Activated naive CD4-positive, alpha-beta T cell treated with anti-CD3 and anti-CD28 coated beads, Interleukin-2, amount 10 ng/mL, durations not matched to agents 7 days and 5 days (primary cell): Measurements from ENCODE around the gene EFNA3.
A peak's percentile ranks its signal among the peaks of the same experiment; 100 is the strongest.

Source experiments
- CTCF ChIA-PET: fragments of 350-600 bp; sonication (Branson Sonifier 250); formaldehyde crosslinking; loops from one replicate; lab custom pipeline; 2021; ENCODE audit warnings: antibody characterized with exemption; lab: Charles Lee
- DNase-seq: peaks from one replicate; pipeline ENCODE4 v3.0.0-alpha.2; 2020
- H3K27ac Mint-ChIP-seq: one replicate; pipeline ENCODE4 v1.8.0; 2021; ENCODE audit warnings: mild to moderate bottlenecking, moderate library complexity, mixed read lengths
- H3K27me3 Mint-ChIP-seq: one replicate; pipeline ENCODE4 v1.8.0; 2021; ENCODE audit warnings: mild to moderate bottlenecking, mixed read lengths
- H3K36me3 Mint-ChIP-seq: one replicate; pipeline ENCODE4 v1.8.0; 2021; ENCODE audit warnings: mixed read lengths
- H3K4me1 Mint-ChIP-seq: one replicate; pipeline ENCODE4 v1.8.0; 2021; ENCODE audit warnings: mixed read lengths
- H3K4me3 Mint-ChIP-seq: one replicate; pipeline ENCODE4 v1.8.0; 2021; ENCODE audit warnings: mild to moderate bottlenecking, moderate library complexity, mixed read lengths
- H3K9me3 Mint-ChIP-seq: one replicate; pipeline ENCODE4 v1.8.0; 2021; ENCODE audit warnings: mixed read lengths

EFNA3 gene

GRCh38 chr1:155040358-155041093 is 38.1 kb upstream of the EFNA3 start:
- H3K27ac Mint-ChIP-seq: no peak overlapping the region
- CTCF ChIA-PET: interaction anchor here (0.5 to 17.5 kb wide), 4 partner anchors 9 to 51 kb away, joined by 3 to 220 read pairs (median 3); partner anchors contain the start of genes ADAM15 and EFNA4
- H3K4me3 Mint-ChIP-seq: no peak overlapping the region
- DNase-seq: no peak
- H3K9me3 Mint-ChIP-seq: no peaks in the 10 kb centered on the region
- no peaks in the 10 kb centered on the region for H3K36me3 Mint-ChIP-seq
- peaks cover 59% of the 10 kb centered on the region for H3K27me3 Mint-ChIP-seq
- H3K4me1 Mint-ChIP-seq: peaks cover 19% of the 10 kb centered on the region

- Mint-ChIP-seq H3K27ac (no peak overlapping the region), H3K9me3 (no peaks in the 10 kb centered on the region), H3K4me3 (no peak overlapping the region), H3K27me3 (peaks cover 50% of the 10 kb centered on the region), H3K36me3 (no peaks in the 10 kb centered on the region), H3K4me1 (peaks cover 19% of the 10 kb centered on the region)
- no peak for DNase-seq
- CTCF ChIA-PET: interaction anchor here (1.3 to 17.5 kb wide), 9 partner anchors 15 to 562 kb away, joined by 3 to 220 read pairs (median 6); partner anchors contain the start of genes ADAM15, EFNA4, KRTCAP2 and PBXIP1
Measured at GRCh38 chr1:155042789-155043188, 35.8 kb upstream of the EFNA3 start.

DNA sequence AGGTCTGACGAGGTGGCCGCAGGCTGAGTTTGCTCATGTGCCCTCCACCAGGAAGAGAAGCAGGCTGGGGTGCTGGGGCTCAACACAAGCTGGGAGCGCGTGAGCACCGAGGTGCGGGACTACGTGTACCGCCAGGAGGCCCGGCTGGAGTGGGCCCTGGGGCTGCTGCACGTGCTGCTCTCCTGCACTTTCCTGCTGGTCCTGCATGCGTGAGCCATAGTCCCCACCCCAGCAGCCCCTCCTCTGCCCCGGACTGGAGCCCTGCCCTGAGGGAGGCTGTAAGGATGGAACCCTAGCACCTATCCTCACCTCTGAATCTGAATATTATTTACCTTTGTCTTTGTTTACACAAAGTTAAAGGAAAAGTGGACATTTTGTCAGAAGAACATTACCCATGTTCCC is 35.3 kb upstream of the EFNA3 start:
- Mint-ChIP-seq H3K4me1 (peaks cover 19% of the 10 kb centered on the region), H3K27ac (no peak overlapping the region), H3K27me3 (peaks cover 46% of the 10 kb centered on the region), H3K4me3 (no peak overlapping the region), H3K9me3 (no peaks in the 10 kb centered on the region), H3K36me3 (no peaks in the 10 kb centered on the region)
- CTCF ChIA-PET: interaction anchor here (0.9 to 17.5 kb wide), 11 partner anchors 15 to 562 kb away, joined by 3 to 220 read pairs (median 6); partner anchors contain the start of genes ADAM15, EFNA4 and PBXIP1
- no peak for DNase-seq

DNA sequence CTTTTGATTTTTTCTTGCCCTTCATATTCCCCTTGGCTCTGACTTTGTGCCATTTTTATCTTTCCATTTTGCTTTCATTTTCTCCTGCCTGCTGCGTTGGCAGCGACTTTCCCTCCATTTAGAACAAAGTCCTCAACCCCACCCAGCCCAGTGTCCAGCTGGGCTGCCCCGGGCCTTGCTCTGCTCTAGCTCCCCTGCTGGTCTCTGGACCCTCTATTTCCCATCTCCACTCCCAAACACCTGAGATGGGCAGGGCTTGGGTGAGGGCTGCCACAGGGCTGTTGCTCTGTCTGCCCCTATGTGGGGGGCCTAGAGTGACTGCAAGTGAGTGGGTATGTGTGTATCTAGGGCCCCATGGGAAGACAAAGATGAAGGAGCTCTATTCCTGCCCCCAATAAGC is 34.8 kb upstream of the EFNA3 start:
- H3K9me3 Mint-ChIP-seq: no peaks in the 10 kb centered on the region
- H3K36me3 Mint-ChIP-seq: no peaks in the 10 kb centered on the region
- peaks cover 46% of the 10 kb centered on the region for H3K27me3 Mint-ChIP-seq
- no peak overlapping the region for H3K27ac Mint-ChIP-seq
- CTCF ChIA-PET: interaction anchor here (0.9 to 17.5 kb wide), 16 partner anchors 14 to 563 kb away, joined by 3 to 220 read pairs (median 6); partner anchors contain the start of genes ADAM15, EFNA4 and PBXIP1
- no peak overlapping the region for H3K4me3 Mint-ChIP-seq
- peaks cover 19% of the 10 kb centered on the region for H3K4me1 Mint-ChIP-seq
- DNase-seq: no peak

DNA sequence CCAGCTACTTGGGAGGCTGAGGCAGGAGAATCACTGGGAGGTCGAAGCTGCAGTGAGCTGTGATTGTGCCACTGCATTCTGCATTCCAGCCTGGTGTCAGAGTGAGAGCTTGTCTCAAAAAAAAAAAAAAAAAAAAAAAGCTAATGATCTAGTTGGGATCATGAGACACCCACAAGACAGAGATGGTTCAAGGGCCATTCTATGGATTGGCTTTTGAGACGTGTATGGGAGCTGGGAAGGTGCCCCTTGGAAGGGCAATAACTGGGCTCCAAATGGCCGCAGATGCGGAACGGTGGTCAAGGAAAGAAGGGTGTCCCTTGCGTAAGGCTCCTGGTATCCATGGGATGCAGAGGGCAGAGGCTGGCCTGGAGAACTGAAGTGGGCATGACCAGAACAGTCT is 34.3 kb upstream of the EFNA3 start:
- DNase-seq: no peak
- no peaks in the 10 kb centered on the region for H3K36me3 Mint-ChIP-seq
- H3K4me1 Mint-ChIP-seq: peaks cover 15% of the 10 kb centered on the region
- CTCF ChIA-PET: interaction anchor here (0.9 to 17.5 kb wide), 16 partner anchors 14 to 485 kb away, joined by 3 to 220 read pairs (median 6); partner anchors contain the start of genes ADAM15, EFNA4 and PBXIP1
- no peak overlapping the region for H3K4me3 Mint-ChIP-seq
- no peaks in the 10 kb centered on the region for H3K9me3 Mint-ChIP-seq
- H3K27me3 Mint-ChIP-seq: peaks cover 40% of the 10 kb centered on the region
- H3K27ac Mint-ChIP-seq: no peak overlapping the region

- no peaks in the 10 kb centered on the region for H3K9me3 Mint-ChIP-seq
- no peak overlapping the region for H3K27ac Mint-ChIP-seq
- H3K4me1 Mint-ChIP-seq: peaks cover 20% of the 10 kb centered on the region
- DNase-seq: peak; percentile 83
- peaks cover 38% of the 10 kb centered on the region for H3K27me3 Mint-ChIP-seq
- H3K36me3 Mint-ChIP-seq: no peaks in the 10 kb centered on the region
- CTCF ChIA-PET: interaction anchor here (1.0 to 17.5 kb wide), 12 partner anchors 13 to 485 kb away, joined by 3 to 220 read pairs (median 7); partner anchors contain the start of genes ADAM15 and EFNA4
- H3K4me3 Mint-ChIP-seq: no peak overlapping the region
Measured at GRCh38 chr1:155044812-155045657, 33.6 kb upstream of the EFNA3 start.

DNA sequence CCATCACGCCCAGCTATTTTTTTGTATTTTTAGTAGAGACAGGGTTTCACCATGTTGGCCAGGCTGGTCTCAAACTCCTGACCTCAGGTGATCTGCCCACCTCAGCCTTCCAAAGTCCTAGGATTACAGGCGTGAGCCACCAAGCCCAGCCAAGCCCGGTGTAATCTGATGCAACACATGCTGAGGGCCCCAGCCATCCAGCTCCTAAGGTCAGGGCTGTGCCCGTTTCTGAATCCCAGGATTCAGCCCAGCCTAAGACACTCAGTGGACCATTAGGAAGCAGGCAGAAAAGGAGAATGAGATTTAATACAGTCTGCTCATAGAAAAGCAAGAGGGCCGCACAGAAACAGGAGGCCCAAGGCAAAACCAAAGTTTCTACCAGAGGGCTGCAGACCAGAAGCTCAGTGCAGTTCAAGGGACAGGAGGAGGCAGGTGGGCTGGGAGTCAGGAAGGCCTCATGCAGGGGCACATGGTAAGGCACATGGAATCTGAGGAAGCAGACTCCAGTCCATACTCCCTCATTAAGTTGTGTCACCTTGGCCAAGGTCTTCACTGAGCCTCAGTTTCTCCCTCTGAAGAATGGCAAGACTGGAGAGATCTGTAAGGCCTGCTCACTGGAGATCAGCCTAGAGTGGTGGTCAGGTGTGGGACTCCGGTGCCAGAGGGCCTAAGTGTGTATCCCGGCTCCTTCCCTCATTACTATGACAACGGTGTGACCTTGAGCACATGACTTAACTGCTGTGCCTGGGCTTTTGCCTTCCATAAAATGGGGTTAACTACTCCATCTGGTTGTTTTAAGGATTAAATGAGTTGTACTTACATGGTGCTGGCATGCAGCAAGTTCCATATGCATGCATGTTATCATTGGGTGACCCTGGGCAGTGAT is 29.9 kb upstream of the EFNA3 start:
- Mint-ChIP-seq H3K9me3 (no peaks in the 10 kb centered on the region), H3K36me3 (no peaks in the 10 kb centered on the region), H3K4me1 (peaks cover 44% of the 10 kb centered on the region), H3K4me3 (peak overlapping the region; percentile 82), H3K27me3 (peaks cover 15% of the 10 kb centered on the region), H3K27ac (peak overlapping the region; percentile 52)
- no peak for DNase-seq
- CTCF ChIA-PET: interaction anchor here (0.8 to 17.5 kb wide), 4 partner anchors 8 to 38 kb away, joined by 3 to 220 read pairs (median 3); partner anchors contain the start of genes ADAM15 and EFNA4

- Mint-ChIP-seq H3K4me3 (peak overlapping the region; percentile 82), H3K9me3 (no peaks in the 10 kb centered on the region), H3K36me3 (no peaks in the 10 kb centered on the region), H3K27me3 (peaks cover 12% of the 10 kb centered on the region), H3K27ac (no peak overlapping the region), H3K4me1 (peaks cover 34% of the 10 kb centered on the region)
- CTCF ChIA-PET: interaction anchor here (1.0 to 17.5 kb wide), 10 partner anchors 5 to 76 kb away, joined by 3 to 220 read pairs (median 6); partner anchors contain the start of genes ADAM15, EFNA4 and FLAD1
- no peak for DNase-seq
Measured at GRCh38 chr1:155049651-155050559, 28.7 kb upstream of the EFNA3 start.

DNA sequence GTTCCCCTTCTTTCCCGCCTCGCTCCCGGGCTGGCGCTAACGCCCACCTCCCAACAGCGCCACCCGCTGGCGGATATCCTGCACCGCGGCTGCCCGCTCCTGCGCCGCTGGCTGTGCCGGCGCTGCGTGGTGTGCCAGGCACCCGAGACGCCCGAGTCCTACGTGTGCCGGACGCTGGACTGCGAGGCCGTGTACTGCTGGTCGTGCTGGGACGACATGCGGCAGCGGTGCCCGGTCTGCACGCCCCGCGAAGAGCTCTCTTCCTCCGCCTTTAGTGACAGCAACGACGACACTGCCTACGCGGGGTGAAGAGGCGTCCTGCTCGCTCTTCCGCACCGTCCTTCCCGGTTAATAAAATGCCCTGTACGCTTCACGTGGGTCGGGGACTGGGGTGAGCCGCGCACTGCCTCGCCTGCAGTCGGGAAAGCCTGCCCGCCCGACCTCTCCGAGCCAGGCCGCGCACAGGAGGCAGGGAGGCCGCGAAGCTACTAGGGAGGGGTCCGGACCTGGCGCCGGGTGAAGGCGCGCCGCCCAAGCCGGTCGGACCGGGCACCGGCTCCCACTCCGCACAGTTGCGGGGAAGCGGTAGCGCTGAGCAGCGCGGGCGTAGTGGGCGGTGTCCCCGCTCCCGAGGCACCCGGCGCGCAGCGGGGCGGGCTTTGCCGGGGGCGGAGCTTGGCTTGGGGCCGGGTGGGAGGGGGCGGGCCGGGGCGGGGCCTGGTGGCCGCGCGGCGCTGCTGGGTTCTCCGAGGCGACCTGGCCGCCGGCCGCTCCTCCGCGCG is 27.9 kb upstream of the EFNA3 start, which contains the start of gene ADAM15:
ADAM15 (plus strand) TSS at position 757 of the 782 bp plus-strand sequence. CDS start 71 bp downstream, outside the sequence.
- peak within 1 kb of the TSS; percentile 82 for H3K4me3 Mint-ChIP-seq
- peaks cover 30% of the 10 kb centered on the region for H3K4me1 Mint-ChIP-seq
- no peaks in the 10 kb centered on the region for H3K9me3 Mint-ChIP-seq
- no peaks in the 10 kb centered on the region for H3K36me3 Mint-ChIP-seq
- peak; percentile 85 for DNase-seq
- H3K27me3 Mint-ChIP-seq: peaks cover 12% of the 10 kb centered on the region
- peak within 1 kb of the TSS; percentile 81 for H3K27ac Mint-ChIP-seq
- CTCF ChIA-PET: interaction anchor here (0.6 to 17.5 kb wide), 14 partner anchors 6 to 81 kb away, joined by 3 to 220 read pairs (median 6); partner anchors contain the start of genes ADAM15, EFNA4, FLAD1 and SHC1

DNA sequence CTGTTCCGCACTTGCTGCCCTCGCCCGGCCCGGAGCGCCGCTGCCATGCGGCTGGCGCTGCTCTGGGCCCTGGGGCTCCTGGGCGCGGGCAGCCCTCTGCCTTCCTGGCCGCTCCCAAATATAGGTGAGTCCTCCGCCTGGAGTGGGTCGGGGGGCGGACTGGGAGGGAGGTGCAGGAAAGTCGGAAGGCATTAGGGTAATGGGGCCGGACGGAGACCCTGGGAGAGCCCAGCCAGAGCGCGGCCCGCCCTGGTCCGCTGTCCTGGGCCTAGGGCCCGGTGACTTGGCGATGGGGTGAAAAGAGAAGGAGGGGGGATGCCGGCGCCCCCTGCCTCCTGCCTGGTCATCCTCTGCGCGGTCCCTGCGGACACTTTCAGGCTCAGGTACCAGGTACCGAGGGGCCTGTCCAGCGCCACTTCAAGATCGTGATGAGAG is 27.3 kb upstream of the EFNA3 start:
- CTCF ChIA-PET: interaction anchor here (0.6 to 17.5 kb wide), 14 partner anchors 6 to 81 kb away, joined by 3 to 220 read pairs (median 6); partner anchors contain the start of genes ADAM15, EFNA4, FLAD1 and SHC1
- peak overlapping the region; percentile 82 for H3K4me3 Mint-ChIP-seq
- peaks cover 3% of the 10 kb centered on the region for H3K36me3 Mint-ChIP-seq
- no peak for DNase-seq
- H3K27ac Mint-ChIP-seq: no peak overlapping the region
- peaks cover 12% of the 10 kb centered on the region for H3K27me3 Mint-ChIP-seq
- H3K4me1 Mint-ChIP-seq: peaks cover 30% of the 10 kb centered on the region
- H3K9me3 Mint-ChIP-seq: no peaks in the 10 kb centered on the region

GRCh38 chr1:155051777-155052398 is 26.7 kb upstream of the EFNA3 start:
- H3K27me3 Mint-ChIP-seq: peaks cover 12% of the 10 kb centered on the region
- DNase-seq: peak; percentile 69
- peak overlapping the region; percentile 78 for H3K27ac Mint-ChIP-seq
- H3K9me3 Mint-ChIP-seq: no peaks in the 10 kb centered on the region
- CTCF ChIA-PET: interaction anchor here (1.3 to 17.5 kb wide), 8 partner anchors 6 to 82 kb away, joined by 3 to 220 read pairs (median 6); partner anchors contain the start of genes ADAM15, EFNA4 and SHC1
- peaks cover 30% of the 10 kb centered on the region for H3K4me1 Mint-ChIP-seq
- H3K4me3 Mint-ChIP-seq: peak overlapping the region; percentile 82
- H3K36me3 Mint-ChIP-seq: peaks cover 3% of the 10 kb centered on the region
